NOMO-1 treated with dmso at 0.1 percent for 144 hours (cell line): Measurements from ENCODE around the gene SDS.

Source experiments
- DNase-seq: peaks from one replicate; lab custom pipeline; 2025; ENCODE audit not compliant: unreplicated experiment; lab: John Stamatoyannopoulos, UW

The SDS gene, protein sequence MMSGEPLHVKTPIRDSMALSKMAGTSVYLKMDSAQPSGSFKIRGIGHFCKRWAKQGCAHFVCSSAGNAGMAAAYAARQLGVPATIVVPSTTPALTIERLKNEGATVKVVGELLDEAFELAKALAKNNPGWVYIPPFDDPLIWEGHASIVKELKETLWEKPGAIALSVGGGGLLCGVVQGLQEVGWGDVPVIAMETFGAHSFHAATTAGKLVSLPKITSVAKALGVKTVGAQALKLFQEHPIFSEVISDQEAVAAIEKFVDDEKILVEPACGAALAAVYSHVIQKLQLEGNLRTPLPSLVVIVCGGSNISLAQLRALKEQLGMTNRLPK

DNA sequence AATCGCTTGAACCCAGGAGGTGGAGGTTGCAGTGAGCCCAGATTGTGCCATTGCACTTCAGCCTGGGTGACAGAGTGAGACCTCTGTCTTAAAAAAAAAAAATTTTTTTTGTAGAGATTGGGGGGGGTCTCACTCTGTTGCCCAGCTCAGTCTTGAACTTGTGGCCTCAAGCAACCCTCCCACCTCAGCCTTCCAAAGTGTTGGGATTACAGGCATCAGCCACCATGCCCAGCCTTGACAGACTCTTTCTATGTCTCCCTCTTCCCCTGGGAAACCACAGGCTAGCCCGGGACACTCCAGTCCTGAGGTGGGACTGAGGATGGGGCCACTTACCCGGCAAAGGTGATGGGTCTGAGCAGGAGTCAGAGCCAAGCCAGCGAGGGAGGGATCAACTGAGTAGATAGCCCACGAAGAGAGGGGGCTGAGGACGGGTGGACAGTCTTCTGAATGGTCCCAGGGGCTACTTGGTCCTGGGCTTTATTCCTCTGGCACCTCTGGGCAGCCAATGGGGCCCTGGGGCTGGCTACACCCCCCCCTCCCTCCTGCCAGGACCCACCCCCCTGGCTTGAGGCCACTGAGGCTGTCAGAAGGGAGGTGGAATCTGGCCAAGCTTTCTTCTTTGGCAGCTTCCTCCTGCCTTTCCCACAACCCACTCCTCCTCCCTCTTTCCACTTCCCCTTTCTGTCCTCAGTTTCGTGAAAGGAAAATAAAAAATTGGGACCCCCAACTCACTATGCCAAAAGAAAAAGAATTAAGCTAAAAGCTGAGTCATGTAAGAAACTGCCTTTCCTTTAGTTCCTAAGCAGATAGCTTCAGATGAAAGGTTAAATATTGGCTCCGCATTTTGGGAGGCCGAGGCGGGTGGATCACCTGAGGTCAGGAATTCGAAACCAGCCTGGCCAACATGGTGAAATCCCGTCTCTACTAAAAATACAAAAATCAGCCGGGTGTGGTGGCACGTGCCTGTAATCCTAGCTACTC lies at the start of gene SDS:
SDS (minus strand) TSS at position 453 of the 981 bp plus-strand sequence. CDS start 4,179 bp downstream, outside the sequence.
- peak; percentile 4 for DNase-seq

DNA sequence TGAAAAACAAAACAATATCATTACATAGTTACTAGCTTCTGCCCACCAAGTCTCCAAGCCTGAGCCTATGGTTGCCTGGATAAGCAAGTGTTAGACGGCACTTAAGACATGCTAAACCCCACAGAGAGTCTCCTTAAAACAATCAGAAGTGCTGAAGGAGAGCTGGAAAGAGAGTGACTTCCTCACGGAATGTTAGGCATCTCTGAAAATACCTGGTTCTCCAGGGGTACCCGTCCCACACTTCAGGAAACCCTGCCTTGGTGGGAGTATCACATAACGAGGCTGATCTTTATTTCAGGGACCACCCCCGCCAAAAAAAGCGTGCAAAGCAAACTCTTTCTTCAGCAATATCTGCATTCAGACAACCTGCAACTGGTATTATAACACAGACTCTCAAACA lies 49.6 kb upstream of the SDS start:
- no peak for DNase-seq

- no peak for DNase-seq
Measured at GRCh38 chr12:113452458-113452857, 48.8 kb upstream of the SDS start.

DNA sequence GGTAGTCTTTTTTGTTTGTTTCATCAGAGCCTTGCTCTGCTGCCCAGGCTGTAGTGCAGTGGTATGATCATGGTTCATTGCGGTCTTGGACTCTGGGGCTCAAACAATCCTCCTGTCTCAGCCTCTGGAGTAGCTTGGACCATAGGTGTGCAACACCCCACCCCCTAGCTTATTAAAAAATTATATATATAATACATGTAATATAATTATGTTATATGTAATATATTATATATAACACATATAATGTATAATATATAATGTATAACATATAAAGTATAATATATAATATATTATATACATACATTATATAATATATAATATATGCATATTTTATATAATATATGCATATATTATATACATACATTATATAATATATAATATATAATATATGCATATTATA lies 46.2 kb upstream of the SDS start:
- no peak for DNase-seq

GRCh38 chr12:113449299-113449698 lies 45.6 kb upstream of the SDS start:
- no peak for DNase-seq

GRCh38 chr12:113448873-113449272 lies 45.2 kb upstream of the SDS start:
- DNase-seq: no peak

DNA sequence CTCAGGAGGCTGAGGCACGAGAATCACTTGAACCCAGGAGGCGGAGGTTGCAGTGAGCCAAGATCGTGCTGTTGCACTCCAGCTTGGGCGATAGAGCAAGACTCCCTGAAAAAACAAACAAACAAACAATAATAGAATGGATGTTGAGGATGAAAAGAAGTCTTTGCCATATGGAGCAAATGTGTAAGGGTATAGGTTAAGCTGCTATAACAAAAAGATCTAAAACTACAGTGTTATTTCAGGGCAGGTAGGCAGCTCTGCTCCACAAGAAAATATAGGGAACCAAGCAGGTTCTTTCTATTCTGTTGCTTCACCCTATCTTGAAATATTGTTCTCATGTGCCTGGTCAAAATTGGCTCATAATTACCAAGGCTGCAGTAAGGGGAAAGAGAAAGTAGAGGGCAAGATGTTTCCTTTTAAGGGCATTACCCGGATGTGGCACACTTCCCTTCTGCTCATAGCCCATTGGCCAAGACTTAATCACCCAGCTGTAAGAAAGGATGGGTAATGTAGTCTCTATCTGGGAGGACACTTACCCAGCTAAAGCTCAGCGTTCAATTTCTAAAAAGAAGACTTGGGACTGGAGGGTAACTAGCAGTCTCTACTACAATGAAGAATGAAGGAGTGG lies 42.0 kb upstream of the SDS start:
- peak; percentile 91 for DNase-seq

- no peak for DNase-seq
Measured at GRCh38 chr12:113443030-113443539, 39.4 kb upstream of the SDS start.

- no peak for DNase-seq
Measured at GRCh38 chr12:113440947-113441782, 37.5 kb upstream of the SDS start.

DNA sequence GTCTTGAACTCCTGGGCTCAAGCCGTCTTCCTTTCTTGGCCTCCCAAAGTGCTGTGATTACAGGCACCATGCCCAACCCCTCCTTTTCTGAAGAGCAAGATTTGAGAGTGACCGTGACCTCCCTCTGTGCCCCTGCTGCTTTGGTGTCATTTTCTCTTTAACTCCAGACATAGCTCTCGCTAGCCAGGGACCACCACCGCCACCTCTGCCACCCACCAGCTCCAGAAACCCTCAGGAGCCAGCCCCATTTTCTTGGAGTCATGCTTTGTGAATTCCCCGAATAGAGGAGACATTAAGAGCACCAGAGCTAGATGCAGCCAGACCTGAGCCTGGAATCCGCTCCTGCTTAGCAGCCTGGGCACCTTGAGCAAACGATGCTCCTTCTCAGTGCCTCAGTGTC lies 36.6 kb upstream of the SDS start:
- no peak for DNase-seq

DNA sequence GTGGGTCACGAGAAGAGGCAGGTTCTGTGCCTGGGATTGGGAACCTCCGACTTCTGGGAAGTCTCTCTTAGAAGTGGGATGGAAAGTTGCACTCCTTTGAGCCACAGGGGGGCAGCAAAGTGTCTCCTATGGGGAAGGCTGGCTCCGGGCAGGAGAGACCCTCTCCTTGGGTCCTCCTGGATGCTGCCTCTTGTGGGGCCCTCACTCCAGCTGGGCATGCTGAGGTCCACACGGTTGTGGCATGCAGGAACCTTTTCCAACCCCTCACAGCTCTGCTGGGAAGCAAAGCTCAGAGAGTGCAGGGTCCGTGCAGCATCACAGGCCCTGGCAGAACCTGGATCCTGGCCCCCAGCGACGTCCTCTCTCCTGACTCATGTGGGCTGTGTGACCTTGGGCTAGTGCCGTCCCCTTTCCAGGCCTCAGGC lies 35.9 kb upstream of the SDS start:
- no peak for DNase-seq

- no peak for DNase-seq
Measured at GRCh38 chr12:113439301-113439597, 35.6 kb upstream of the SDS start.

- DNase-seq: no peak
Measured at GRCh38 chr12:113438523-113439300, 35.0 kb upstream of the SDS start.

DNA sequence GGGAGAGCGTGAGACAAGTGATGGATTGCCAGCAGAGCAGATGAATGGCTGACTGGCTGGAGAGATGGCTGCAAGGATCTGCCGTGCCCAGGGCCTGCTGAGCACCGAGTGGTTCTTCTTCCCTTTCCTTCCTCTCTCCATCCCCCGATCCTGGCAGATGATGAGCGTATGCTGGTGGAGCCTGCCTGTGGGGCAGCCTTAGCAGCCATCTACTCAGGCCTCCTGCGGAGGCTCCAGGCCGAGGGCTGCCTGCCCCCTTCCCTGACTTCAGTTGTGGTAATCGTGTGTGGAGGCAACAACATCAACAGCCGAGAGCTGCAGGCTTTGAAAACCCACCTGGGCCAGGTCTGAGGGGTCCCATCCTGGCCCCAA lies 34.0 kb upstream of the SDS start:
- DNase-seq: no peak

GRCh38 chr12:113436993-113437728 lies 33.5 kb upstream of the SDS start:
- no peak for DNase-seq

- DNase-seq: no peak
Measured at GRCh38 chr12:113436586-113436985, 32.9 kb upstream of the SDS start.

DNA sequence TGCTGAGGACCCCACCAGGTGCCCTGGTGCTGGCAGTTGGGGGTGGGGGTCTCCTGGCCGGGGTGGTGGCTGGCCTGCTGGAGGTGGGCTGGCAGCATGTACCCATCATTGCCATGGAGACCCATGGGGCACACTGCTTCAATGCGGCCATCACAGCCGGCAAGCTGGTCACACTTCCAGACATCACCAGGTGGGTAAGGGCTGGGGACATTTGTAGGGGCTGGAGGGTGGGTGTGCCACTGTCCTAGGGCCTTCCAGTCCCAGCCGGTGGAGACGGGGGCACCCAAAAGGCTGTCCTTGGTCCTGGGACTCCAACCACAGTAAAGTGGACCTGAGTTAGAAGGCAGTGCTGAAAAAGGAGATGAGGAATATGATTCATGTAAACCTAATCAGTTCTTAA lies 31.7 kb upstream of the SDS start:
- no peak for DNase-seq

DNA sequence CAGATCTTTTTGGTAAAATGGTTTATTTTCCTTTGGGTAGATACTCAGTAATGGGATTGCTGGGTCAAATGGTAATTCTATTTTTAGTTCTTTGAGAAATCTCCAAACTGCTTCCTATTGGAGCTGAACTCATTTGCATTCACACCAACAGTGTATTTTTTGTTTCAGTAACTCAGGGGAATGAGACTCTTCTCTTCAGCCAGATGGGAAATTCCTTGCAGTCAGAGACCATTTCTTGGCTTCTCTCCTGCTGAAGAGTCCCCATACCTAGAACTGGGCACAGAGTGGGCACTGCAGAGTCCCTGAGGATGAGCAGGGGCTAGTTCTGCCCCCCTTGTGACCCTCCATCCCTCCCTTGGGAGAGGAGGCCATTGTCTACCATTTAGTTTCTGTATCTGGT lies 29.3 kb upstream of the SDS start:
- DNase-seq: no peak

- DNase-seq: no peak
Measured at GRCh38 chr12:113428482-113428881, 24.8 kb upstream of the SDS start.
